HepG2 (cell line): ENCODE measurements around the gene TOR1A. TPM values are rescaled to one million over a fixed set of nuclear protein-coding genes. Genes with fewer than 3 reads are reported as not detected.

Source experiments
- ATAC-seq: fragments of 200-7000 bp; cut with Tn5 transposase; 3 replicates; pipeline ENCODE4 v1.9.1; 2020; ENCODE audit warnings: mild to moderate bottlenecking, moderate library complexity
- BruUV-seq: library from RNA; stranded (reverse); fragments of 400-500 nt; replicated peaks from 2 replicates; lab custom pipeline; 2021; lab: Mats Ljungman, UMichigan
- CTCF ChIA-PET: fragments of 300-600 bp; formaldehyde crosslinking; extraction: SDS; loops from one replicate; lab custom pipeline; 2021; ENCODE audit warnings: low total read pairs, inconsistent platforms, low intra/inter-chr PET ratio; lab: Yijun Ruan, JAX
- POLR2A ChIA-PET: fragments of 350-600 bp; sonication (Branson Sonifier 250); formaldehyde crosslinking; loops from one replicate; lab custom pipeline; 2020; ENCODE audit warnings: antibody characterized with exemption, inconsistent platforms; lab: Yijun Ruan, JAX
- DNase-seq: peaks from one replicate; pipeline ENCODE4 v3.0.0-alpha.2; 2015; ENCODE audit warnings: low spot score
- FAIRE-seq: peaks from 3 replicates; lab custom pipeline; 2011; peaks lifted over from hg19 to GRCh38; lab: Jason Lieb, UNC
- H2AFZ ChIP-seq: one replicate; pipeline ENCODE4 v1.6.1; 2011; ENCODE audit warnings: low read length, inconsistent platforms
- H3K27ac ChIP-seq: fragments of 300-600 bp; 3 replicates; pipeline ENCODE4 v1.8.0; 2011; ENCODE audit warnings: mixed run types, mild to moderate bottlenecking, mixed read lengths, low read length, inconsistent platforms; ENCODE audit not compliant: insufficient read depth; ENCODE audit errors: extremely low read length
- H3K27me3 ChIP-seq, 2 experiments: fragments of 200-600 bp in 1 of 2; 2 replicates in 1 of 2; 3 replicates in 1 of 2; pipeline versions ENCODE4 v1.6.0 to v1.8.0; 2011; ENCODE audit warnings: low read length in 2 of 2, mild to moderate bottlenecking in 2 of 2, moderate library complexity in 2 of 2, inconsistent platforms in 1 of 2; ENCODE audit not compliant: insufficient read depth in 2 of 2, control insufficient read depth in 1 of 2
- H3K36me3 ChIP-seq, 2 experiments: fragments of 200-600 bp in 1 of 2; replicated peaks in 1 of 2; 2 replicates in 1 of 2; 3 replicates in 1 of 2; pipeline versions ENCODE4 v1.5.1 to v1.8.0; 2011; ENCODE audit warnings: low read length in 2 of 2, inconsistent platforms in 1 of 2; ENCODE audit not compliant: insufficient read depth in 2 of 2, control insufficient read depth in 1 of 2
- H3K4me1 ChIP-seq: 2 replicates; pipeline ENCODE4 v1.5.1; 2012; ENCODE audit warnings: low read length, inconsistent platforms; ENCODE audit not compliant: insufficient read depth
- H3K4me2 ChIP-seq: 2 replicates; pipeline ENCODE4 v1.6.0; 2011; ENCODE audit warnings: low read depth, low read length, inconsistent platforms
- H3K4me3 ChIP-seq, 3 experiments: fragments of 200-600 bp in 1 of 3; sonication (generic), shearing (Covaris generic) in 1 of 3; replicated peaks in 1 of 3; 2 replicates each; pipeline ENCODE4 v1.5.1; 2011 to 2016; ENCODE audit warnings: low read length in 3 of 3, inconsistent platforms in 2 of 3, low read depth in 2 of 3, mild to moderate bottlenecking in 2 of 3, control low read depth in 1 of 3, mixed read lengths in 1 of 3; ENCODE audit not compliant: insufficient read depth in 1 of 3
- H3K79me2 ChIP-seq: one replicate; pipeline ENCODE4 v1.6.1; 2011; ENCODE audit warnings: low read length, inconsistent platforms; ENCODE audit not compliant: insufficient read depth
- H3K9ac ChIP-seq: 2 replicates; pipeline ENCODE4 v1.6.0; 2011; ENCODE audit warnings: mild to moderate bottlenecking, low read depth, low read length, inconsistent platforms; ENCODE audit not compliant: insufficient read depth
- H3K9me3 ChIP-seq: 2 replicates; pipeline ENCODE4 v1.5.1; 2012; ENCODE audit warnings: mild to moderate bottlenecking, low read length
- H4K20me1 ChIP-seq: 2 replicates; pipeline ENCODE4 v1.6.0; 2011; ENCODE audit warnings: inconsistent platforms, mild to moderate bottlenecking, low read length, moderate library complexity; ENCODE audit not compliant: insufficient read depth
- IRF2 ChIP-seq: IDR thresholded peaks from 2 replicates; pipeline ENCODE4 v1.6.1; 2018; ENCODE audit warnings: missing genetic modification reagents, missing compliant biosample characterization
- MIER3 ChIP-seq: IDR thresholded peaks from 2 replicates; pipeline ENCODE4 v1.6.1; 2016; ENCODE audit warnings: missing compliant biosample characterization, borderline replicate concordance
- SALL1 ChIP-seq: sonication (generic); formaldehyde crosslinking; IDR thresholded peaks from 2 replicates; pipeline ENCODE4 v1.8.0; 2022; ENCODE audit warnings: mild to moderate bottlenecking, missing genetic modification reagents
- ZNF292 ChIP-seq: sonication (generic); formaldehyde crosslinking; IDR thresholded peaks from 2 replicates; pipeline ENCODE4 v1.8.1; 2022; ENCODE audit warnings: mild to moderate bottlenecking, low read depth, missing genetic modification reagents, borderline replicate concordance
- ZNF383 ChIP-seq: sonication (generic); formaldehyde crosslinking; IDR thresholded peaks from 2 replicates; pipeline ENCODE4 v1.4.0; 2020; ENCODE audit warnings: missing genetic modification reagents, mild to moderate bottlenecking, borderline replicate concordance
- ZNF761 ChIP-seq: sonication (generic); formaldehyde crosslinking; conservative IDR thresholded peaks from 2 replicates; pipeline ENCODE4 v1.4.0; 2020; ENCODE audit warnings: mild to moderate bottlenecking, missing genetic modification reagents
- WGBS: methylation state at CpG from one replicate; pipeline ENCODE4 v1.1.6; 2017; ENCODE audit warnings: low lambda C conversion rate; 5-methylcytosine and 5-hydroxymethylcytosine counted together
- in situ Hi-C: cut with HindIII; loops from 2 replicates; pipeline ENCODE4 v1.10.0; 2017; ENCODE audit warnings: low pct_unique_long_range_greater_than_20kb; ENCODE audit not compliant: extremely low pct_ligation_motif_present
- intact Hi-C: fragments of 100-400 bp; cut with micrococcal nuclease; formaldehyde crosslinking; loops from one replicate; pipeline ENCODE4 v1.10.0; 2022; ENCODE audit not compliant: unreplicated experiment
- polyA plus RNA-seq, 8 experiments: library from polyadenylated mRNA; depleted of rRNA in 3 of 8; stranded (reverse) in 7 of 8; unstranded in 1 of 8; fragments of >200 nt; fragmentation: Illumina TruSeq in 4 of 8; extraction: Trizol in 4 of 8; gene quantifications; 2 replicates each; pipeline versions ENCODE4 v1.2.1 to v1.2.3, GENCODE V29; 2011 to 2016; ENCODE audit warnings: low read depth in 4 of 8, missing spikeins in 1 of 8, mixed read lengths in 1 of 8; ENCODE audit not compliant: insufficient read depth in 1 of 8
- total RNA-seq, 5 experiments: library from RNA; depleted of rRNA; stranded (reverse); fragments of >200 nt; fragmentation: Illumina TruSeq; extraction: Trizol; gene quantifications; 2 replicates each; pipeline ENCODE4 v1.2.3, GENCODE V29; 2016; ENCODE audit warnings: low read depth in 1 of 5
- TF ChIP-seq, protein P1 (sequence below): sonication (generic); formaldehyde crosslinking; IDR thresholded peaks from 2 replicates; pipeline ENCODE4 v1.4.0; 2020; ENCODE audit warnings: missing genetic modification reagents
- TF ChIP-seq, protein P2 (sequence below): sonication (generic); formaldehyde crosslinking; IDR thresholded peaks from 2 replicates; pipeline ENCODE4 v1.4.0; 2020; ENCODE audit warnings: low read depth, missing genetic modification reagents

TOR1A gene
- total and polyA plus RNA-seq, 2 of the 13 experiments (the other 11 are each of a cell fraction or from before 2014, with no cell fraction given): 31.6 to 41.4 TPM

DNA sequence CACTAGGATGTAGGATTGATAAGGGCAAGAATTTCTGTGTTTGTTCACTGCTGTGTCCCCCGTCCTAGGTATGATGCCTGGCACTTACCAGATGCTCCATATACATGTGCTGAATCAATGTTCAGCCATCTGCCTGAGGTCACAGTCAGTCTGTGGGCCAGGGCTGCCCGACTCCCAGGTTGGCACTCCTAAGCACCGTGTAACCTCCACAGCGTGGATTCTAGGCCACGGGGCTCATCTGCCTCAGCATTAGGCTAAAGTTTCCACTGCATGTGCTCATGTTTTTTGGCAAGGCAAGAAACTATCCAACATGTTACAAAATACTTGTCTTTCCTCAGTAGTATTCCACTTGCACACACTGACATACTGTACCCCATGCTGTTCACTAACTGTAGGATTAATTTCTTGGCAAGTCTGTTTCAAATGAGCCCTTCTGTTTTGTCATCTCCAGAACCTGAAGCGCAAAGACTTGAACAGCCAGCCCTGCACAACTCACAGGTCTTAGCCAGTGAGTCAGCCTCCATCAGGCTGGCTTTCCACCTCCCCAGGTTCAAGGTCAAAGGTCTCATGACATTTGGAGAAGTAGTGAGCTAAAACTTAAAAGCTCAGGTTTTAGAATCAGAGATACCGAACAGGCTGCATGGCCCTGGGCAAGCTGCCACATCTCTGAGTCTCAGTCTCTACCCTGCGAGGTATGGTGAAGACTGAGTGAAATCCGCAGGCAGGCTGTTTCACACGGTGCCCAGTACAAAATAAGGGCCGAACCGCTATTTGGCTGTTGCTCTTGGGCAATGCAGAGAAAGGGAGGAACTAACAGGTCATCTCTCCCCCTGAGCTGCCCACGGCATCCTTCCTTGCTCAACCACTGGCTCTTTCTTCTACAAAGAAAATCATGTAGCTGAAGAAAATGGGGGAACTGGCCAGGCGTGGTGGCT, 7.2 kb downstream of the TOR1A start:
- TF ChIP-seq ZNF383 (CRISPR knock-in tag): no peak
- TF ChIP-seq SALL1 (CRISPR knock-in tag): no peak
- TF ChIP-seq, protein P1, sequence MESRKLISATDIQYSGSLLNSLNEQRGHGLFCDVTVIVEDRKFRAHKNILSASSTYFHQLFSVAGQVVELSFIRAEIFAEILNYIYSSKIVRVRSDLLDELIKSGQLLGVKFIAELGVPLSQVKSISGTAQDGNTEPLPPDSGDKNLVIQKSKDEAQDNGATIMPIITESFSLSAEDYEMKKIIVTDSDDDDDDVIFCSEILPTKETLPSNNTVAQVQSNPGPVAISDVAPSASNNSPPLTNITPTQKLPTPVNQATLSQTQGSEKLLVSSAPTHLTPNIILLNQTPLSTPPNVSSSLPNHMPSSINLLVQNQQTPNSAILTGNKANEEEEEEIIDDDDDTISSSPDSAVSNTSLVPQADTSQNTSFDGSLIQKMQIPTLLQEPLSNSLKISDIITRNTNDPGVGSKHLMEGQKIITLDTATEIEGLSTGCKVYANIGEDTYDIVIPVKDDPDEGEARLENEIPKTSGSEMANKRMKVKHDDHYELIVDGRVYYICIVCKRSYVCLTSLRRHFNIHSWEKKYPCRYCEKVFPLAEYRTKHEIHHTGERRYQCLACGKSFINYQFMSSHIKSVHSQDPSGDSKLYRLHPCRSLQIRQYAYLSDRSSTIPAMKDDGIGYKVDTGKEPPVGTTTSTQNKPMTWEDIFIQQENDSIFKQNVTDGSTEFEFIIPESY (CRISPR knock-in tag): peak; percentile 17; the same call in 1 of the 2 replicates
- intact Hi-C loops (no loop called here), in situ Hi-C loops (no loop called here)
- no peak for FAIRE-seq
- Histone ChIP-seq H3K4me1 (peaks cover 6% of the 10 kb centered on the region), H3K27ac (no peak overlapping the region), H3K27me3 (no peaks in the 10 kb centered on the region), H3K36me3 (peaks cover 9 to 52% of the 10 kb centered on the region in 2 experiments; a peak in 4 of 5 replicates), H3K4me3 (no peak overlapping the region), H3K79me2 (no peaks in the 10 kb centered on the region), H3K9me3 (no peaks in the 10 kb centered on the region), H3K4me2 (no peak overlapping the region), H4K20me1 (no peaks in the 10 kb centered on the region), H2AFZ (no peak overlapping the region), H3K9ac (no peak overlapping the region)
- BruUV-seq: no TSS peak
- DNase-seq: no peak
- ATAC-seq: no peak
- ChIA-PET CTCF (no interaction called here), POLR2A (no interaction called here)
- 95% methylated on average over 12 of the region's 14 CpGs for WGBS

DNA sequence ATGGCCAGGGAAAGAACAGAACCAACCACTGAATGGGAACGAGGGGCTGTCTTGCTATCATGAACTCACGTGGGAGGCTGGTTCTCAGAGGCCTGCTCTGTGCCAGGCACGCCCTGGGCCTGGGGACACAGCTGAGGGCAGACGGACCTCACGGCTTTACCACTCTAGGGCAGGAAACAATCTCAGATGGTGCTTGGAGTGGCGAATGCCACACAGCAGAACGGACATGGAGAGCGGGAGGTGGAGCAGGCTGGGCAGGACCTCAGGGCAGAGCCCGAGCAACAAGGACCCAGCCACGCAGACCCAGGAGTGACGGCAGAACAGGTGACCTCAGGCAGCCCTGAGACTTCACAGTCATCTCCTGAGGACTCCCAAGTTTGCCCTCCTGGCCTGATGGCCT, 8.7 kb downstream of the TOR1A start:
- FAIRE-seq: no peak
- WGBS: 96% methylated on average over 9 of the region's 11 CpGs
- no peak for ATAC-seq
- Histone ChIP-seq H3K4me2 (no peak overlapping the region), H3K9me3 (no peaks in the 10 kb centered on the region), H3K79me2 (no peaks in the 10 kb centered on the region), H4K20me1 (no peaks in the 10 kb centered on the region), H3K4me3 (no peak overlapping the region), H3K27me3 (no peaks in the 10 kb centered on the region), H3K9ac (no peak overlapping the region), H3K36me3 (peaks cover 9 to 41% of the 10 kb centered on the region in 2 experiments; a peak in 4 of 5 replicates), H2AFZ (no peak overlapping the region), H3K4me1 (peaks cover 21% of the 10 kb centered on the region), H3K27ac (no peak overlapping the region)
- no peak for DNase-seq
- intact Hi-C loops: no loop called here
- in situ Hi-C loops: no loop called here
- POLR2A ChIA-PET: no interaction called here
- BruUV-seq: no TSS peak
- CTCF ChIA-PET: no interaction called here
- TF ChIP-seq IRF2 (no peak), ZNF761 (no peak), MIER3 (no peak), ZNF292 (CRISPR knock-in tag) (no peak)
- TF ChIP-seq, protein P2, sequence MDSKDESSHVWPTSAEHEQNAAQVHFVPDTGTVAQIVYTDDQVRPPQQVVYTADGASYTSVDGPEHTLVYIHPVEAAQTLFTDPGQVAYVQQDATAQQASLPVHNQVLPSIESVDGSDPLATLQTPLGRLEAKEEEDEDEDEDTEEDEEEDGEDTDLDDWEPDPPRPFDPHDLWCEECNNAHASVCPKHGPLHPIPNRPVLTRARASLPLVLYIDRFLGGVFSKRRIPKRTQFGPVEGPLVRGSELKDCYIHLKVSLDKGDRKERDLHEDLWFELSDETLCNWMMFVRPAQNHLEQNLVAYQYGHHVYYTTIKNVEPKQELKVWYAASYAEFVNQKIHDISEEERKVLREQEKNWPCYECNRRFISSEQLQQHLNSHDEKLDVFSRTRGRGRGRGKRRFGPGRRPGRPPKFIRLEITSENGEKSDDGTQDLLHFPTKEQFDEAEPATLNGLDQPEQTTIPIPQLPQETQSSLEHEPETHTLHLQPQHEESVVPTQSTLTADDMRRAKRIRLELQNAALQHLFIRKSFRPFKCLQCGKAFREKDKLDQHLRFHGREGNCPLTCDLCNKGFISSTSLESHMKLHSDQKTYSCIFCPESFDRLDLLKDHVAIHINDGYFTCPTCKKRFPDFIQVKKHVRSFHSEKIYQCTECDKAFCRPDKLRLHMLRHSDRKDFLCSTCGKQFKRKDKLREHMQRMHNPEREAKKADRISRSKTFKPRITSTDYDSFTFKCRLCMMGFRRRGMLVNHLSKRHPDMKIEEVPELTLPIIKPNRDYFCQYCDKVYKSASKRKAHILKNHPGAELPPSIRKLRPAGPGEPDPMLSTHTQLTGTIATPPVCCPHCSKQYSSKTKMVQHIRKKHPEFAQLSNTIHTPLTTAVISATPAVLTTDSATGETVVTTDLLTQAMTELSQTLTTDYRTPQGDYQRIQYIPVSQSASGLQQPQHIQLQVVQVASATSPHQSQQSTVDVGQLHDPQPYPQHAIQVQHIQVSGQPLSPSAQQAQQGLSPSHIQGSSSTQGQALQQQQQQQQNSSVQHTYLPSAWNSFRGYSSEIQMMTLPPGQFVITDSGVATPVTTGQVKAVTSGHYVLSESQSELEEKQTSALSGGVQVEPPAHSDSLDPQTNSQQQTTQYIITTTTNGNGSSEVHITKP (CRISPR knock-in tag): no peak
